ENCODE measurements around the gene VRK1.

- TF ChIP-seq CTCF (conservative IDR thresholded peaks at IDR 0.05; ENCODE audit: low read depth, low read length) (no peak), USF2 (IDR thresholded peaks at IDR 0.05; ENCODE audit: low read depth, low read length) (no peak), RFX5 (IDR thresholded peaks at IDR 0.05; ENCODE audit: low read depth, low read length) (no peak), POLR2A (IDR thresholded peaks at IDR 0.05; ENCODE audit: low read depth, low read length) (no peak)
Measured at GRCh38 chr14:96920820-96921219, 123.6 kb downstream of the VRK1 start.
